ENCODE measurements around the gene HOOK2. TPM values are rescaled to one million over a fixed set of nuclear protein-coding genes. Genes with fewer than 3 reads are reported as not detected.

HOOK2 gene
- total and polyA plus RNA-seq, 2 of the 13 experiments (the other 11 are each of a cell fraction or from before 2014, with no cell fraction given) = 9.2 to 12.9 TPM

DNA sequence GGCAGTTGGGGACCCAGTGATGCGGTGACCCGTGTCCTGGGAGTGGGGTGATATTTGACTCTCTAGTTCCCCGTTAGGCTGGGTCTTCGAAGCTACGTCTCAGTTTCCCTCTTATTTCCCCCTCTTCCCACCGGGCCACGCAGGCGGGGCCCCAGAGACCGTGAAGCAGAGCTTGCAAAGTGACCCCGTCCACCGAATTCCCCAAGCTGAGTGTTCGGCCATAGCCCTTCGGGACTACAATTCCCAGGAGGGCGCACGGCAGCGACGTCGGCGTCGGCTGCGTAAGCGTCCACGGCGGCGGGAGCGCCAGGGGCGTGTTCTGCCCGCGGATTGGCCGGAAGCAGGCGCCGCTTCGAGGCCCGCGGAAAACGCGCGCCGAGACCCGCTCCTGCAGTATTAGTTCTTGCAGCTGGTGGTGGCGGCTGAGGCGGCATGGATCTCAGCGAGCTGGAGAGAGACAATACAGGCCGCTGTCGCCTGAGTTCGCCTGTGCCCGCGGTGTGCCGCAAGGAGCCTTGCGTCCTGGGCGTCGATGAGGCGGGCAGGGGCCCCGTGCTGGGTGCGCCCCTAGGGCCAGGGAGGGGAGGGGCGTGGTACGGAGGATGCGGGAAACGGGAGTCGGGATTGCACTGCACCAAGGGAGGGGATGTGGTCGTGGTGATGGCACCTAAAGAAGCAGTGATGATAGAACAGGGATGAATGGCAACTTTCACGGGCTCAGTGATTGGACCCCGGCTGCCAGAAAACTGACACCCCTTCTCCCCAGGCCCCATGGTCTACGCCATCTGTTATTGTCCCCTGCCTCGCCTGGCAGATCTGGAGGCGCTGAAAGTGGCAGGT, 31.1 kb upstream of the HOOK2 start, which contains the start of gene RNASEH2A (continued):
- TF ChIP-seq, protein P1, sequence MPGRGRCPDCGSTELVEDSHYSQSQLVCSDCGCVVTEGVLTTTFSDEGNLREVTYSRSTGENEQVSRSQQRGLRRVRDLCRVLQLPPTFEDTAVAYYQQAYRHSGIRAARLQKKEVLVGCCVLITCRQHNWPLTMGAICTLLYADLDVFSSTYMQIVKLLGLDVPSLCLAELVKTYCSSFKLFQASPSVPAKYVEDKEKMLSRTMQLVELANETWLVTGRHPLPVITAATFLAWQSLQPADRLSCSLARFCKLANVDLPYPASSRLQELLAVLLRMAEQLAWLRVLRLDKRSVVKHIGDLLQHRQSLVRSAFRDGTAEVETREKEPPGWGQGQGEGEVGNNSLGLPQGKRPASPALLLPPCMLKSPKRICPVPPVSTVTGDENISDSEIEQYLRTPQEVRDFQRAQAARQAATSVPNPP (CRISPR knock-in tag; IDR thresholded peaks at IDR 0.05) = no peak; the same call in 1 of the 2 replicates
- TF ChIP-seq, protein P2, sequence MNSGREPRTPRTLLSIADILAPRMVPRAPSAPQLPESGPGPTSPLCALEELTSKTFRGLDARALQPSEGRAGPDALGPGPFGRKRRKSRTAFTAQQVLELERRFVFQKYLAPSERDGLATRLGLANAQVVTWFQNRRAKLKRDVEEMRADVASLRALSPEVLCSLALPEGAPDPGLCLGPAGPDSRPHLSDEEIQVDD (CRISPR knock-in tag; IDR thresholded peaks at IDR 0.05; ENCODE audit: borderline replicate concordance) = no peak
- TF ChIP-seq ZNF207 (IDR thresholded peaks at IDR 0.05; ENCODE audit: borderline replicate concordance) = no peak
- peak; percentile 92 for TF ChIP-seq ATF1 (CRISPR knock-in tag; IDR thresholded peaks at IDR 0.05)
- TF ChIP-seq, protein P3, sequence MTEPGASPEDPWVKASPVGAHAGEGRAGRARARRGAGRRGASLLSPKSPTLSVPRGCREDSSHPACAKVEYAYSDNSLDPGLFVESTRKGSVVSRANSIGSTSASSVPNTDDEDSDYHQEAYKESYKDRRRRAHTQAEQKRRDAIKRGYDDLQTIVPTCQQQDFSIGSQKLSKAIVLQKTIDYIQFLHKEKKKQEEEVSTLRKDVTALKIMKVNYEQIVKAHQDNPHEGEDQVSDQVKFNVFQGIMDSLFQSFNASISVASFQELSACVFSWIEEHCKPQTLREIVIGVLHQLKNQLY (CRISPR knock-in tag; IDR thresholded peaks at IDR 0.05) = no peak
- no peak for TF ChIP-seq SIX4 (CRISPR knock-in tag; IDR thresholded peaks at IDR 0.05)
- TF ChIP-seq ZNF839 (CRISPR knock-in tag; IDR thresholded peaks at IDR 0.05; ENCODE audit: borderline replicate concordance) = no peak
- TF ChIP-seq PHF8 (CRISPR knock-in tag; IDR thresholded peaks at IDR 0.05) = peak; percentile 92
- TF ChIP-seq, protein P4, sequence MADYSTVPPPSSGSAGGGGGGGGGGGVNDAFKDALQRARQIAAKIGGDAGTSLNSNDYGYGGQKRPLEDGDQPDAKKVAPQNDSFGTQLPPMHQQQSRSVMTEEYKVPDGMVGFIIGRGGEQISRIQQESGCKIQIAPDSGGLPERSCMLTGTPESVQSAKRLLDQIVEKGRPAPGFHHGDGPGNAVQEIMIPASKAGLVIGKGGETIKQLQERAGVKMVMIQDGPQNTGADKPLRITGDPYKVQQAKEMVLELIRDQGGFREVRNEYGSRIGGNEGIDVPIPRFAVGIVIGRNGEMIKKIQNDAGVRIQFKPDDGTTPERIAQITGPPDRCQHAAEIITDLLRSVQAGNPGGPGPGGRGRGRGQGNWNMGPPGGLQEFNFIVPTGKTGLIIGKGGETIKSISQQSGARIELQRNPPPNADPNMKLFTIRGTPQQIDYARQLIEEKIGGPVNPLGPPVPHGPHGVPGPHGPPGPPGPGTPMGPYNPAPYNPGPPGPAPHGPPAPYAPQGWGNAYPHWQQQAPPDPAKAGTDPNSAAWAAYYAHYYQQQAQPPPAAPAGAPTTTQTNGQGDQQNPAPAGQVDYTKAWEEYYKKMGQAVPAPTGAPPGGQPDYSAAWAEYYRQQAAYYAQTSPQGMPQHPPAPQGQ (CRISPR knock-in tag; IDR thresholded peaks at IDR 0.05; ENCODE audit: borderline replicate concordance) = no peak
- TF ChIP-seq ZBTB3 (CRISPR knock-in tag; IDR thresholded peaks at IDR 0.05; ENCODE audit: borderline replicate concordance, low read depth) = no peak
- TF ChIP-seq FOXP1 (IDR thresholded peaks at IDR 0.05) = no peak
- TF ChIP-seq FOXP1 (CRISPR knock-in tag; IDR thresholded peaks at IDR 0.05) = no peak
- TF ChIP-seq, protein P5, sequence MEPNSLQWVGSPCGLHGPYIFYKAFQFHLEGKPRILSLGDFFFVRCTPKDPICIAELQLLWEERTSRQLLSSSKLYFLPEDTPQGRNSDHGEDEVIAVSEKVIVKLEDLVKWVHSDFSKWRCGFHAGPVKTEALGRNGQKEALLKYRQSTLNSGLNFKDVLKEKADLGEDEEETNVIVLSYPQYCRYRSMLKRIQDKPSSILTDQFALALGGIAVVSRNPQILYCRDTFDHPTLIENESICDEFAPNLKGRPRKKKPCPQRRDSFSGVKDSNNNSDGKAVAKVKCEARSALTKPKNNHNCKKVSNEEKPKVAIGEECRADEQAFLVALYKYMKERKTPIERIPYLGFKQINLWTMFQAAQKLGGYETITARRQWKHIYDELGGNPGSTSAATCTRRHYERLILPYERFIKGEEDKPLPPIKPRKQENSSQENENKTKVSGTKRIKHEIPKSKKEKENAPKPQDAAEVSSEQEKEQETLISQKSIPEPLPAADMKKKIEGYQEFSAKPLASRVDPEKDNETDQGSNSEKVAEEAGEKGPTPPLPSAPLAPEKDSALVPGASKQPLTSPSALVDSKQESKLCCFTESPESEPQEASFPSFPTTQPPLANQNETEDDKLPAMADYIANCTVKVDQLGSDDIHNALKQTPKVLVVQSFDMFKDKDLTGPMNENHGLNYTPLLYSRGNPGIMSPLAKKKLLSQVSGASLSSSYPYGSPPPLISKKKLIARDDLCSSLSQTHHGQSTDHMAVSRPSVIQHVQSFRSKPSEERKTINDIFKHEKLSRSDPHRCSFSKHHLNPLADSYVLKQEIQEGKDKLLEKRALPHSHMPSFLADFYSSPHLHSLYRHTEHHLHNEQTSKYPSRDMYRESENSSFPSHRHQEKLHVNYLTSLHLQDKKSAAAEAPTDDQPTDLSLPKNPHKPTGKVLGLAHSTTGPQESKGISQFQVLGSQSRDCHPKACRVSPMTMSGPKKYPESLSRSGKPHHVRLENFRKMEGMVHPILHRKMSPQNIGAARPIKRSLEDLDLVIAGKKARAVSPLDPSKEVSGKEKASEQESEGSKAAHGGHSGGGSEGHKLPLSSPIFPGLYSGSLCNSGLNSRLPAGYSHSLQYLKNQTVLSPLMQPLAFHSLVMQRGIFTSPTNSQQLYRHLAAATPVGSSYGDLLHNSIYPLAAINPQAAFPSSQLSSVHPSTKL (CRISPR knock-in tag; IDR thresholded peaks at IDR 0.05) = peak; percentile 51
- peak; percentile 94 for TF ChIP-seq KAT8 (CRISPR knock-in tag; IDR thresholded peaks at IDR 0.05)
- peak; percentile 34 for TF ChIP-seq XRCC5 (optimal IDR thresholded peaks at IDR 0.05; ENCODE audit: low read length)
- TF ChIP-seq TEAD2 (CRISPR knock-in tag; IDR thresholded peaks at IDR 0.05) = peak; percentile 56; the same call in 1 of the 2 replicates
- TF ChIP-seq, protein P6, sequence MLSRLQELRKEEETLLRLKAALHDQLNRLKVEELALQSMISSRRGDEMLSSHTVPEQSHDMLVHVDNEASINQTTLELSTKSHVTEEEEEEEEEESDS (CRISPR knock-in tag; IDR thresholded peaks at IDR 0.05; ENCODE audit: borderline replicate concordance) = no peak

All from HepG2 (cell line).